GM21723 (cell line): ENCODE data around the gene COL26A1.

Source experiments
- ATAC-seq: cut with Tn5 transposase; IDR thresholded peaks from one replicate; pipeline ENCODE4 v1.9.1; 2021; ENCODE audit warnings: mild to moderate bottlenecking, moderate library complexity; ENCODE audit not compliant: unreplicated experiment

COL26A1 gene

GRCh38 chr7:101529560-101529959, 166.9 kb downstream of the COL26A1 start:
- ATAC-seq, result no peak

- no peak for ATAC-seq
These were observed 169.2 kb downstream of the COL26A1 start for GRCh38 chr7:101531726-101532357.

- ATAC-seq, result no peak
These were observed 169.9 kb downstream of the COL26A1 start for GRCh38 chr7:101532400-101533102.

DNA sequence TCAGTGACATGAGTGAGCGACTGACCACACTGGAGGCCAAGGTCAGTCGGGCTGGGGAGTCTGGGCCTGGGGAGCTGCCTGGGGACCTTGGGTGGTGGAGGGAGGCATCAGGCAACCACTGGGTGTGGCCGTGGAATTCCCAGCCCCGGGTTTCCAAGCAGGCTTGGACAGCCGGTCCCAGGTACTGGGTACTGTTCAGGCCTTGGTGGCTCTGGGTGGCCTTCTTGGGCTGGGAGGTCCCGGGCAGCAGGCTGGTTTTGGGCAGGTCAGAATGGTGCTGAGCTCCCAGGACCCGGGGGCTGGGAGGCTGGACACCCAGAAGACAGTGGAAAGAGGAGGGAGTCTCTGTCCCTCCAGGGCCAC, 170.4 kb downstream of the COL26A1 start:
- ATAC-seq, result no peak

GRCh38 chr7:101534015-101534803, 171.5 kb downstream of the COL26A1 start:
- ATAC-seq, result no peak

- no peak for ATAC-seq
These were observed 172.2 kb downstream of the COL26A1 start for GRCh38 chr7:101534873-101535272.

DNA sequence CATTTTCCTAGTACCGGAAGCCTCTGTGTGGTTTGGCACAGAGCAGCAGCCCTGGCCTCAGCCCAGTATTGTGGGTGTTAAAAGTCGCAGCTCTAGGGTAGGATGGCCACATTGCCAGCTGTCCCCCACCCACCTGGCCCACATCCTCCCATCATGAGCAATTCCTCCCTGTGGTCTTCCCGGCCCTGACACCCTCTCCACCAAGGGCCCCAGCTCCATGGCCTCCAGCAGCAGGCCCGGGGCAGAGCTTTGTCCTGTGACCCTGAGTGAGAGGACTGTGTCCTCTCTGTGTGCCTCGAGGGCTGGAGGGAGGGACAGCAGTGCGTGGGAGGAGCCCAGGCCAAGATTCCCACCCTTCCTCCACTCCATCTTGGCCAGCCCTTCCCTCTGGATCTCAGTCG, 172.7 kb downstream of the COL26A1 start:
- no peak for ATAC-seq

GRCh38 chr7:101536232-101536631, 173.6 kb downstream of the COL26A1 start:
- ATAC-seq, result no peak

DNA sequence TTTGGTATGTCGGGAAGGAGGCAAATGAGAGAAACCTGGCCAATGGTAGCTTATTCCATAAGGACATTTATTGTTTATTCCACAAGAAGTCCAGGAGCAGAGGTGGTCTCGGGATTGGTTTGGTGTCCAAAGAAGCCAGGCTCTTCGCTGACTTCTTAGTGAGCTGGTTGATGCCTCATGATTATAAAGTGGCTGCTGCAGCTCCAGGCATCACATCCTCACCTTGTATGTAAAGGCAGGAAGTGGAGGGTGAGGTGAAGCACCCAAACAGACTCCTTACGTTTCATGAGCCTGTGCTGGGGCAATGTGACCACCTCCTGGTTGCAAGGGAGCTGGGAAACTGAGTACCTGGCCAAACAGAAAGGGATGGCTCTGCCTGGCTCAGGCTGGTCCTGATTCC, 174.0 kb downstream of the COL26A1 start:
- ATAC-seq, result no peak

GRCh38 chr7:101537205-101537604, 174.5 kb downstream of the COL26A1 start:
- no peak for ATAC-seq

- no peak for ATAC-seq
These were observed 175.4 kb downstream of the COL26A1 start for GRCh38 chr7:101537935-101538595.

DNA sequence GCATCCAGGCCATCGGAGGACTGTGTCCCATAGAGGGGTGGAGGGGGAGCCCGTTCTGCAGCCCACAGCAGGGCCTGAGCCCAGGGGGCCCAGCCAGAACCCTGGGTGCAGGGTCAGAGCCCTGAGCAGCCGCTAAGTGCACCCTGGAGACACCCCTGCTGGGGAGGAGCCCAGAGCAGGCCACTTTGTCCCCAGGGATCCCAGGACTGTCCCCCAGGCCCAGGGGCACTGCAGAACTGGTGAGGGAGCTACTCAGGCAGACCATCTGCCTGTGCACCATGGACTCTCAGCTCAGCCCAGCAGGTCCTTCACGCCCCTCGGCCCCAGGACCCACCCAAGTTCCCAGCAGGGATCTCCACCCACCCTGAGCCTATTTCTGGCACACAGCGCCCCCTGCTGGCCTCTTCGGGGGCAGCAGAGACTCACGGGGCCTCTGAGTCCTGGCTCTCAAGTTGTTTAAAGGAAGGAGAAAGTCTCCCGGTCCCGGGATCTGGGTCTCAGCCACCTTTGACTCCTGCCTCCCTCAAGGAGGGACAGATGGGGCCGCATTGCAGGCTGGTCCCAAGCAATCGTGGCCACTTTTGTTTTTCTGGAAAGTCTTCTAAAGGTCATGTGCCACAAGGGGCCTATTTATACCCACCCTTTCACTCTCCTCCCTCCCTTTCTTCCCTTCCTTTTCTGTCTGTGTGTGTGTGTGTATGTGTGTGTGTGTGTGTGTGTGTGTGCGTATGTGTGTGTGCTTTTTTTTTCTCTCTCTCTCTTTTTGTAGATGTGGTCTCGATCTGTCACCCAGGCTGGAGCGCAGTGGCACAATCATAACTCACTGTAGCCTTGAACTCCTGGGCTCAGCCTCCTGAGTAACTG, 176.2 kb downstream of the COL26A1 start:
- no peak for ATAC-seq

GRCh38 chr7:101539784-101540183, 177.1 kb downstream of the COL26A1 start:
- no peak for ATAC-seq

DNA sequence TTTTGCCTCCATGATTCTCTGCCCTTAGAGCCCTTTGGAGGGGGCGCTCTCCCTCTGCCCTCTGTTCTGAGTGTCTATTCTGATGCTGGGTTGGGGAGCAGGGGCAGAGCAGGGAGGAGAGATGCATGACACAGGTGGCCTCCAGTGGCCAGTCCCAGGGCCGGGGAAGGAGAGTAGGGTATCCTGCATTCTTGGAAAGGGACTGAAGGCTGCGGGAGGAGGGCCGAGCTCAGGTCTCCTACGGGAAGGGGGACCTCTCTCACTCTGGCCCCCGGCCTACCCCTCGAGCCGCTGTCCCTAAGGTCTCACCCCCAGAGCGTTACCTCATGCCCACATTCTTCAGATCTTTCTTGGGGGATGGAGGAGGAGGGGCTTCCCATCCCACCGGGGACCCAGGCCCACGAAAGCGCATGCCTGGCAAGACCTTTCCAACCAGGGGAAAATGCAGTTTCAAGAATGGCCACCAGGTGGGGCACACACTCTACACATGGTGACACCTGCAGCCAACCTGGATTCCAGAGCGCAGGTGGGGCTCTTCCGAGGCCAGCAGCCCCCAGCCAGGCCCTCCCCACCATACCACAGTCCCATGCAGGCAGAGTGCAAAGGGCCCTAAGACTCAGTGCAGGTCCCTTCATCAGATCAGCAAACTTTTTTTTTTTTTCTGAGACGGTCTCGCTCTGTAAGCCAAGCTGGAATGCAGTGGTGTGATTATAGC, 180.0 kb downstream of the COL26A1 start:
- peak; percentile 55 for ATAC-seq

DNA sequence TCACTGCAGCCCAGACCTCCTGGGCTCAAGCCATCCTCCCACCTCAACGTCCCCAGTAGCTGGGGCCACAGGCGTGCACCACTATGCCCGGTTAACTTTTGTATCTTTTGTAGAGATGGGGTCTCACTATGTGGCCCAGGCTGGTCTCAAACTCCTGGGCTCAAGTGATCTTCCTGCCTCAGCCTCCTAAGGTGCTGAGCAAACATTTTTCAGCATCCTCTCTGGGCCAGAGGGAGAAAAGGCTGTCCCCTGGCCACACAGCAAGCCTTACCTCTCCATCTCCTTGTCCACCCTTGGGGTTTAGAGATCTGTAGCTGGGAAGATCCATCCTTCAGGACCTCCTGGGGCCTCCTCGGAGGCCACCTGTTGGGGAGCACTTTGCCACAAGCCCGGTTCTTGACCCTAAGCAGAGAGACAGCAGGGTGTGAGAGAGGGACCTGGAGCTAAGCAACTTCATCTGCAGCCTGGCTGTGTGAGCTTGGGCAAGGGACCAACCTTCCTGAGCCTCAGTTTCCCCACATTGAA, 180.6 kb downstream of the COL26A1 start:
- ATAC-seq, result no peak

DNA sequence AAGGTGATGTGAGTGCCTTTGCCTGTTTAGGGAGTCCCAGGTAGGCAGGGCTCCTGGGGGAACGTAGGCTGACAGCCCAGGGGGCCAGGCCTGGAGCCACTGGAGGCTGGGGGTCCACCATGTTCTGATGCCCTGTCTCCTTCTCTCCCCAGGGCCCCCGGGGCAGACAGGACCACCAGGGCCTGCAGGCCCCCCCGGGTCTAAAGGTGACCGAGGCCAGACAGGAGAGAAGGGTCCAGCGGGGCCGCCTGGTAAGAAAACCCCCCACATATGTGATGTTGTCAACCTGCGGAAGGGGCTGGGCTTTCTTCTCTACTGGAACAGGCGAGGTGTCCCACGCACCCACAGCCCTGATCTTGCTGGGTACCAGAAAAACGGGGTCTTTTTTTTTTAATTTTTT, 181.2 kb downstream of the COL26A1 start:
- ATAC-seq, result no peak

DNA sequence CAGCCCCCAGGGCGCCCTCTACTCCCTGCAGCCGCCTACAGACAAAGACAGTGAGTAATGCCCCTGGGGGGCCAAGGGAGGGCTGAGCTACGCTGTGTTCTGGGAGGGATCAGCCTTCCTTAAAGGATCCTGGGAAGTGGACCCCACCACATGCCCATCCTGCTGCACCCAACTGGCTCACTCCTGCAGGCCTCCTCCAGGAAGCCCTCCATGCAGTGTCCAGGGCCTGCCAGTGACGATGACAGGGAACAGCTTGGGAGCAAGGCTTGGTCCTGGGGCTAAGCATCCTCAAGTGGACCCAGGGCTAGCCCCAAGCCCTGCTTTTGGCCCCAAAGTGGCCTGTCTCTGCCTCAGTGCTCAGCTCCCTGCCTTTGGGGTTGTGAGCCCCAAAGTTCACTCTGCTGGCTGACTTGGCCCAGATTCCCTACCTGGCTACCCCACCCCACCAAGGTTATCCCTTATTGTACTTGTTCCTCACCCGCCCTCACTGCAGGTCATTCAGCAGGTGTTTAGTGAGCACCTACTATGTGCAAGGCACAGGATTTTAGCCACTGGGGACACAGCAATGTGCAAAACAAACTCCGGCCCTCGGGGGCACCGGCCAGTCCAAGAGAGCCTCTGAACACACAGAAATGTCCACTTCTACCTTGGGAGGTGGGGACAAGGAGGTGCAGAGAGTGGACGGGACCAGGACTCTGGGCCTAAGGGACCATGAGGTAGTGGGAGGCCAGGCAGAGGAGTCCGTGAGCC, 182.9 kb downstream of the COL26A1 start:
- ATAC-seq, result no peak

GRCh38 chr7:101546308-101546936, 183.7 kb downstream of the COL26A1 start:
- ATAC-seq, result no peak
